H1 (cell line): ENCODE results near the gene FCGR3B. TPM values are rescaled to one million over a fixed set of nuclear protein-coding genes. Genes with fewer than 3 reads are reported as not detected.
"Not testable (repeated sequence)": the region's sequence is repeated elsewhere in the genome, so short reads cannot be mapped to it uniquely, and the experiment has no call there.

ENCODE experiments used
- CTCF ChIA-PET: fragments of 300-600 bp; sonication (Branson Sonifier 250); formaldehyde crosslinking; loops from one replicate; lab custom pipeline; 2021; ENCODE audit not compliant: partially characterized antibody; lab: Charles Lee
- POLR2A ChIA-PET: fragments of 300-600 bp; sonication (Branson Sonifier 250); formaldehyde crosslinking; loops from one replicate; lab custom pipeline; 2021; ENCODE audit warnings: inconsistent platforms; ENCODE audit not compliant: partially characterized antibody; lab: Charles Lee
- DNase-seq, 2 experiments: peaks; one replicate each; pipeline versions ENCODE4 v3.0.0 to v3.0.0-alpha.2; 2010 to 2022; ENCODE audit warnings: low spot score in 2 of 2, low read depth in 1 of 2, mixed read lengths in 1 of 2
- FAIRE-seq: peaks from 2 replicates; lab custom pipeline; 2011; peaks lifted over from hg19 to GRCh38; lab: Jason Lieb, UNC
- H2AFZ ChIP-seq: 2 replicates; pipeline ENCODE4 v1.8.1; 2012; ENCODE audit warnings: low read length, inconsistent platforms
- H2AK5ac ChIP-seq: 2 replicates; pipeline ENCODE4 v1.6.1; 2013; ENCODE audit warnings: low read depth, low read length
- H2BK120ac ChIP-seq: replicated peaks from 2 replicates; pipeline ENCODE3; 2013; ENCODE audit warnings: low read depth, low read length, inconsistent platforms
- H2BK12ac ChIP-seq: 2 replicates; pipeline ENCODE4 v1.6.1; 2013; ENCODE audit warnings: low read depth, low read length
- H2BK15ac ChIP-seq: 2 replicates; pipeline ENCODE4 v1.6.1; 2013; ENCODE audit warnings: low read length
- H2BK20ac ChIP-seq: 2 replicates; pipeline ENCODE4 v1.6.1; 2013; ENCODE audit warnings: low read length
- H2BK5ac ChIP-seq: 2 replicates; pipeline ENCODE4 v1.6.1; 2013; ENCODE audit warnings: low read depth, low read length
- H3K14ac ChIP-seq: 2 replicates; pipeline ENCODE4 v1.6.1; 2013; ENCODE audit warnings: inconsistent platforms; ENCODE audit not compliant: insufficient read length
- H3K18ac ChIP-seq: 2 replicates; pipeline ENCODE4 v1.6.1; 2013; ENCODE audit warnings: low read length; ENCODE audit errors: extremely low read depth
- H3K23ac ChIP-seq: 2 replicates; pipeline ENCODE4 v1.6.1; 2013; ENCODE audit warnings: inconsistent platforms; ENCODE audit not compliant: insufficient read length
- H3K23me2 ChIP-seq: 2 replicates; pipeline ENCODE4 v1.6.1; 2013; ENCODE audit warnings: low read depth, low read length
- H3K27ac ChIP-seq: 2 replicates; pipeline ENCODE4 v1.6.1; 2011; ENCODE audit warnings: low read depth, low read length, inconsistent platforms
- H3K27me3 ChIP-seq, 4 experiments: replicated peaks in 1 of 4; 1 replicate in 1 of 4; 2 replicates in 3 of 4; pipeline versions ENCODE4 v1.6.1 to v1.8.1; 2011 to 2013; ENCODE audit warnings: low read length in 3 of 4, mild to moderate bottlenecking in 3 of 4, inconsistent platforms in 2 of 4, mixed read lengths in 2 of 4, moderate library complexity in 1 of 4; ENCODE audit not compliant: control insufficient read depth in 3 of 4, insufficient read depth in 3 of 4; ENCODE audit errors: extremely low read depth in 1 of 4
- H3K36me3 ChIP-seq, 4 experiments: 2 replicates each; pipeline versions ENCODE4 v1.6.1 to v1.8.1; 2011 to 2013; ENCODE audit warnings: mild to moderate bottlenecking in 4 of 4, low read length in 3 of 4, moderate library complexity in 2 of 4, control low read depth in 1 of 4, inconsistent platforms in 1 of 4; ENCODE audit not compliant: insufficient read depth in 4 of 4, control insufficient read depth in 2 of 4
- H3K4ac ChIP-seq: replicated peaks from 2 replicates; pipeline ENCODE3; 2013; ENCODE audit warnings: low read length, low read depth, mixed read lengths, inconsistent platforms; ENCODE audit not compliant: insufficient read length
- H3K4me1 ChIP-seq, 4 experiments: replicated peaks in 1 of 4; 1 replicate in 1 of 4; 2 replicates in 3 of 4; pipeline versions ENCODE4 v1.6.1 to v1.8.1; 2011 to 2013; ENCODE audit warnings: low read length in 3 of 4, inconsistent platforms in 2 of 4, mixed read lengths in 1 of 4; ENCODE audit not compliant: insufficient read depth in 4 of 4, control insufficient read depth in 3 of 4
- H3K4me2 ChIP-seq, 2 experiments: 2 replicates each; pipeline versions ENCODE4 v1.6.1 to v1.8.1; 2011 to 2013; ENCODE audit warnings: low read depth in 2 of 2, low read length in 2 of 2, control low read depth in 1 of 2, inconsistent platforms in 1 of 2, mild to moderate bottlenecking in 1 of 2; ENCODE audit not compliant: insufficient read depth in 1 of 2
- H3K4me3 ChIP-seq, 4 experiments: fragments of 200-600, 300-600 bp in 1 of 4; sonication (generic), shearing (Covaris generic), sonication (Bioruptor Twin) in 1 of 4; 2 replicates each; pipeline versions ENCODE4 v1.5.1 to v1.8.1; 2011 to 2016; ENCODE audit warnings: low read length in 4 of 4, low read depth in 3 of 4, control low read depth in 2 of 4, inconsistent platforms in 2 of 4, mild to moderate bottlenecking in 2 of 4, mixed read lengths in 1 of 4, moderate library complexity in 1 of 4; ENCODE audit not compliant: insufficient read depth in 2 of 4; ENCODE audit errors: extremely low read depth in 1 of 4
- H3K56ac ChIP-seq: replicated peaks from 2 replicates; pipeline ENCODE3; 2013; ENCODE audit warnings: low read depth, mild to moderate bottlenecking, mixed read lengths, low read length, inconsistent platforms; ENCODE audit not compliant: insufficient read length
- H3K79me1 ChIP-seq: 2 replicates; pipeline ENCODE4 v1.6.1; 2013; ENCODE audit warnings: low read depth, low read length, control low read depth
- H3K79me2 ChIP-seq, 2 experiments: 2 replicates each; pipeline versions ENCODE4 v1.6.1 to v1.8.1; 2012 to 2013; ENCODE audit warnings: low read length in 2 of 2, mild to moderate bottlenecking in 2 of 2, inconsistent platforms in 1 of 2; ENCODE audit not compliant: insufficient read depth in 2 of 2, control insufficient read depth in 1 of 2
- H3K9ac ChIP-seq, 4 experiments: replicated peaks in 1 of 4; 1 replicate in 1 of 4; 2 replicates in 3 of 4; pipeline versions ENCODE4 v1.6.1 to v1.8.1; 2011 to 2013; ENCODE audit warnings: low read depth in 3 of 4, low read length in 3 of 4, control low read depth in 2 of 4, mild to moderate bottlenecking in 2 of 4, moderate library complexity in 2 of 4, inconsistent platforms in 1 of 4; ENCODE audit errors: extremely low read depth in 1 of 4
- H3K9me3 ChIP-seq, 2 experiments: 2 replicates each; pipeline versions ENCODE4 v1.6.1 to v1.8.1; 2012 to 2013; ENCODE audit warnings: mild to moderate bottlenecking in 2 of 2, moderate library complexity in 2 of 2, control low read depth in 1 of 2, inconsistent platforms in 1 of 2, low read depth in 1 of 2, low read length in 1 of 2, mixed read lengths in 1 of 2; ENCODE audit not compliant: insufficient read depth in 2 of 2
- H4K20me1 ChIP-seq, 2 experiments: replicated peaks in 1 of 2; 2 replicates each; pipeline versions ENCODE3 to v1.8.1; 2011 to 2013; ENCODE audit warnings: inconsistent platforms in 2 of 2, low read length in 2 of 2, mild to moderate bottlenecking in 1 of 2; ENCODE audit not compliant: insufficient read depth in 2 of 2, control insufficient read depth in 1 of 2
- H4K5ac ChIP-seq: 2 replicates; pipeline ENCODE4 v1.6.1; 2013; ENCODE audit warnings: low read length, low read depth, mixed read lengths, inconsistent platforms; ENCODE audit not compliant: insufficient read length
- H4K8ac ChIP-seq: 2 replicates; pipeline ENCODE4 v1.8.0; 2013; ENCODE audit warnings: mild to moderate bottlenecking, moderate library complexity, low read length, inconsistent platforms; ENCODE audit not compliant: insufficient read depth; ENCODE audit errors: extremely low read depth
- H4K91ac ChIP-seq: replicated peaks from 2 replicates; pipeline ENCODE3; 2013; ENCODE audit warnings: low read length, mixed read lengths, inconsistent platforms; ENCODE audit not compliant: insufficient read length
- WGBS, 2 experiments: shearing (Covaris generic) in 1 of 2; methylation state at CpG; one replicate each; pipeline versions ENCODE4 v1.1.6 to v1.1.7; 2013 to 2015; ENCODE audit warnings: low lambda C conversion rate in 2 of 2, mixed read lengths in 2 of 2, inconsistent platforms in 1 of 2, low coverage in 1 of 2, missing lambda C conversion rate in 1 of 2; ENCODE audit not compliant: insufficient replicate concordance in 2 of 2, insufficient coverage in 1 of 2, insufficient read length in 1 of 2; ENCODE audit errors: extremely low coverage in 1 of 2, missing lambda C conversion rate in 1 of 2; 5-methylcytosine and 5-hydroxymethylcytosine counted together
- polyA plus RNA-seq, 7 experiments: library from polyadenylated mRNA; depleted of rRNA in 3 of 7; stranded (reverse) in 5 of 7; unstranded in 2 of 7; fragments of >200 nt in 5 of 7; fragments of 200-250 nt in 2 of 7; gene quantifications; 1 replicate in 5 of 7; 2 replicates in 1 of 7; 4 replicates in 1 of 7; pipeline versions ENCODE4 v1.2.1 to v1.2.3, GENCODE V29; 2011 to 2013; ENCODE audit warnings: missing spikeins in 2 of 7, mixed read lengths in 2 of 7
- total RNA-seq: library from RNA; stranded (reverse); fragmentation: NEBNext Ultra II Directional; extraction: Animal tissue kit (Norgen Biotek cat#: 25700); gene quantifications from 2 replicates; pipeline ENCODE4 v1.2.1, GENCODE V29; 2021

FCGR3B gene
- total and polyA plus RNA-seq, 2 of the 8 experiments (the other 6 are each of a cell fraction or from before 2014, with no cell fraction given): not detected

DNA sequence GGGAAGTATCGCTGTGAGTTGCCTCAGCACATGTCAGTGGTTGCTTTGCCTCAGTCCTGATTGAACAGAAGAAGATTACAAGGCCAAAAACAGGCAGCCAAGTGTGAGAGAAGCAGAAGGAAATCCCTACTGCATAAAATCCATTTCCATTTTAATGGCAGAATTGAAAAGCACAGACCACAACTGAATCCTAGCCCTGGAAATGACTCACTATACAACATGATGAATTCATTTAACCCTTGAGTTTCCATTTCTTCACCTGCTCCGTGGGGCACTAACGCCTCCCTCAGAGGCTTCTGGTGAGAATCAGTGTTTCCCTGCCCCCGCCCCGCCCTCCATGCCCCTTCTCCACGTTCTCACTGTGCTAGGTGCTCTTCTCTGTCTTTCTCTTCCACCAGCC lies 41.1 kb downstream of the FCGR3B start:
- WGBS, 2 experiments: 55% methylated on average over 1 of the region's 6 CpGs; no CpG with 5 or more reads in 1 of the 2 experiments
- peak overlapping the region; percentile 90 for H2AFZ ChIP-seq
- H3K23ac ChIP-seq, H3K79me1 ChIP-seq, H3K4me3 ChIP-seq, H2BK15ac ChIP-seq, DNase-seq, FAIRE-seq, H2BK5ac ChIP-seq, H2BK120ac ChIP-seq, H2BK12ac ChIP-seq, H3K4me1 ChIP-seq, H3K23me2 ChIP-seq, H3K27ac ChIP-seq, H3K18ac ChIP-seq, CTCF ChIA-PET, H3K9me3 ChIP-seq, H4K8ac ChIP-seq, H2BK20ac ChIP-seq, H3K14ac ChIP-seq, H3K27me3 ChIP-seq, H3K36me3 ChIP-seq, H3K79me2 ChIP-seq, H4K91ac ChIP-seq, H3K9ac ChIP-seq, H4K5ac ChIP-seq, H2AK5ac ChIP-seq, H4K20me1 ChIP-seq, H3K4ac ChIP-seq, POLR2A ChIA-PET, H3K56ac ChIP-seq: not testable (repeated sequence)
- peak overlapping the region in 1 of 2 experiments; percentile 13; a peak in 1 of 4 replicates for H3K4me2 ChIP-seq
